ENCODE data around the gene SLC7A5. TPM values are rescaled to one million over a fixed set of nuclear protein-coding genes. Genes with fewer than 3 reads are reported as not detected.
"Not testable (repeated sequence)": the region's sequence is repeated elsewhere in the genome, so short reads cannot be mapped to it uniquely, and the experiment has no call there.

Gene SLC7A5
- 10 to 100 TPM in 1 of 6 donors, 1 to 10 TPM in 5; 1.1 to 54.7 (median 3.5) TPM for total RNA-seq
- polyA plus RNA-seq: 1 to 10 TPM; 4.2 to 7.7 TPM

DNA sequence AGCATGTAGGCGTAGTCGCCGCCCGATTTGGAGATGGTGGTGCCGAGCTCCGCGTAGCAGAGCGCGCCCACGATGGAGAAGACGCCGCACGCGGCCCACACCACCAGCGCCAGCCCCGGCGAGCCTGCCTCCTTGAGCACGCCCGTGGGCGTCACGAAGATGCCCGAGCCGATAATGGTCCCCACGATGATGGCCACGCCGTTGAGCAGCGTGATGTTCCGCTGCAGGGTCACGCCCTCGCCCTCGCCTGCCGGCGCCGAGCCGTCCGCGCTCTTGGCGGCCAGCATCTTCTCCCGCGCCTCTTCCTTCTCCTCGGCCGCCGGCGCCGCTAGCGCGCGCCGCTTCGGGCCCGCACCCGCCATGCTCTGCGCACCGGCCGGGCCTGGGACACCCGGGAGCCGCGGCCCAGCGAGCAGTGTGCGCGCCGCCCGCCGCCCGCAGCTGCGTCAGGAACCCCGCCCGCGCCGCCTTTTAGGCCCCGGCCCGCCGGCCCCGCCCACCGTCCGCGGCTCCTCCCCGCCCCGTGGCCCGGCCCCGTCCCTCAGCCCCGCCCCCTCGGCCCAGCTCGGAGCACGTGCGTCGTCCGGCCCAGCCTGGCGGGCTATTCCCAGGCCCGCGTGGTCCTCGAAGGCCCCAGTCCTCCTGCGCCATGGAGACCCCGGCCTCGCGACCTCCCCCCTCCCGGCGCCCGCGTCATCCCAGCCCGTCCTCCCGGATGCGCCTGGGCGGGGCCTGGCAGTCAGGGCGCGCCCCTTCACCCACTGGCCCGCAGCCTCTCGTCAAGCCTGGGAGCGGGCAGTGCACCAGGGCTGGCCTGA lies at the start of gene SLC7A5:
Gene SLC7A5 (minus strand): TSS at position 447 of the 818 bp plus-strand sequence. CDS start 85 bp downstream, at position 362.
- ATAC-seq: peak; percentile 63 to 79 (median 74)
- DNase-seq: peak; percentile 68 to 89 (median 85)
- WGBS, 2 donors: 15 to 24% methylated on average over 54 to 109 of the region's 109 CpGs
- H3K4me1 ChIP-seq, H3K27me3 ChIP-seq, H3K9me3 ChIP-seq, H3K27ac ChIP-seq, H3K36me3 ChIP-seq, FAIRE-seq: not testable (repeated sequence)
- peak within 1 kb of the TSS; percentile 16 to 56 (median 29) for H3K4me3 ChIP-seq
- intact Hi-C loops (cut with DNase I): loop anchor here in 1 of 3 donors (5.0 kb wide), 1 partner anchor 87 kb away; no protein-coding TSS in a partner anchor

DNA sequence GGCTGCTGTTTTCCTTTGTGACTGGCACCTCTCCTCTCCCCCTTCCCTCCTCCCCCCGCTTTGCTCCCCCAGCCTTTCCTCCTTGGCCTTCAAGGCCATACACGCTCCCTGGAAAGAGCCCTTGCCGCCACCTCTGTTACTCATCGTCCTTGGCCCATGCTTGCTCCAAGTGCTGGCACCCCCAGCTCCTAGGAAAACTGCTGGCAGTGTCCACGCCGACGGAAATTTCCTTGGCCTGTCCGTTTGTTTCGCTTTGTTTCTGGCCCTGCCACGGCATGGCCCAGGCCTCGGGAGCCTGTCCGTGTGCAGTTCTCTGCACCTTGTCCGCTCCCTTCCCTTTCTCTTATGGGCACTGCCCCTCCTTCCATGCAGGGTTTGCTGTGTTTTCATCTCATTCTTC lies 49.0 kb upstream of the SLC7A5 start:
- no peak overlapping the region for H3K4me3 ChIP-seq
- intact Hi-C loops (cut with DNase I): no loop called here
- no peak for TF ChIP-seq CTCF (IDR thresholded peaks at IDR 0.05)
- WGBS, 2 donors: 37 to 42% methylated on average over 13 of the region's 13 CpGs
- H3K4me1 ChIP-seq: peaks cover 4 to 8% (median 8%) of the 10 kb centered on the region in 3 donors
- peak overlapping the region in 3 of 4 donors; percentile 33 to 44 (median 39) for H3K27ac ChIP-seq
- H3K36me3 ChIP-seq: no peaks in the 10 kb centered on the region
- peak in 5 of 6 donors; percentile 76 to 86 (median 86) for DNase-seq
- no peaks in the 10 kb centered on the region for H3K27me3 ChIP-seq
- no peaks in the 10 kb centered on the region for H3K9me3 ChIP-seq
- ATAC-seq: peak; percentile 68 to 76 (median 72)
- no peak for FAIRE-seq

DNA sequence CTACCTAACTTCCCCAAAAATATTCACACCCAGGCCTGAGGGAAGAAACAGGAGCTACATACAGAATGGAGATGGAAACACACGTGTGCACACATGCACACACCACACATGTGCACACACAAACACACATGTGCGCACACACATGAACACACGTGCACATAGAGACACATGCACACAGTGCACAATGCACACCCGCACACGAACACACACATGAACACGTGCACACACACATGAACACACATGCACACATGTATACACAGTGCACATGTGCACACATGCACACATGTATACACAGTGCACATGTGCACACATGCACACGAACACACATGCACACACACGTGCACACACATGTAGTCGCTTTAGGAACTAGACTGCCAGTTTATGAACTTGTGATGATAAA lies 48.2 kb upstream of the SLC7A5 start:
- H3K9me3 ChIP-seq: no peaks in the 10 kb centered on the region
- intact Hi-C loops (cut with DNase I): no loop called here
- no peak overlapping the region for H3K4me3 ChIP-seq
- ATAC-seq (no peak), DNase-seq (no peak), FAIRE-seq (no peak)
- no peaks in the 10 kb centered on the region for H3K36me3 ChIP-seq
- no peak for TF ChIP-seq CTCF (IDR thresholded peaks at IDR 0.05)
- H3K27me3 ChIP-seq: no peaks in the 10 kb centered on the region
- peaks cover 4 to 7% (median 6%) of the 10 kb centered on the region in 3 donors for H3K4me1 ChIP-seq
- H3K27ac ChIP-seq: no peak overlapping the region
- 72 to 96% methylated on average over 9 of the region's 9 CpGs for WGBS, 2 donors

DNA sequence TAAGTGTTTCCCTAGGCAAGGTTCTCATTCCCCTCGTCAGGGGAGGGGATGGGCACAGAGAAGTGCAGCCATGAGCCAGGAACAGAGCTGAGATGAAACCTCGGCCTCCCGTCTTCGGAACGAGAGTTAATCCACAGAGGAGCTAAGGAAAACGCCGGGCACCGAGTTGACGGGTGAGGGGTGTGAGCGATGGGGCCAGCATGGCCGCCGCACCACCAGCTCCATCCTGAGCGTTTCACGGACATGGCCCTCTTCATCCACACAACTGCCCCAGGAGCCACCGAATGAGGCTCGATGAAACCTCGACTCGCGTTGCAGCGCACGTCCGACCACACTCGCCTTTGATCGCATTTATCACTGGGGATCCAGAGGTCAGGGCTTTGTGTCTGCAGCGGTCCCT lies 45.5 kb upstream of the SLC7A5 start:
- intact Hi-C loops (cut with DNase I): no loop called here
- no peak for DNase-seq
- H3K27ac ChIP-seq: no peak overlapping the region
- no peak for ATAC-seq
- 94 to 97% methylated on average over 25 of the region's 25 CpGs for WGBS, 2 donors
- peaks cover 4 to 5% (median 4%) of the 10 kb centered on the region in 3 donors for H3K4me1 ChIP-seq
- H3K36me3 ChIP-seq: no peaks in the 10 kb centered on the region
- H3K27me3 ChIP-seq: no peaks in the 10 kb centered on the region
- no peak overlapping the region for H3K4me3 ChIP-seq
- H3K9me3 ChIP-seq: no peaks in the 10 kb centered on the region
- no peak for TF ChIP-seq CTCF (IDR thresholded peaks at IDR 0.05)
- FAIRE-seq: no peak

GRCh38 chr16:87914021-87914725 lies 44.9 kb upstream of the SLC7A5 start:
- FAIRE-seq; H3K4me1 ChIP-seq; H3K9me3 ChIP-seq; ATAC-seq; intact Hi-C loops (cut with DNase I); H3K4me3 ChIP-seq; H3K27ac ChIP-seq; H3K36me3 ChIP-seq; H3K27me3 ChIP-seq; DNase-seq: not testable (repeated sequence)
- 69 to 77% methylated on average over 22 to 27 of the region's 27 CpGs for WGBS, 2 donors

GRCh38 chr16:87912691-87913090 lies 43.4 kb upstream of the SLC7A5 start:
- WGBS, 2 donors: 84 to 90% methylated on average over 18 of the region's 18 CpGs
- FAIRE-seq; intact Hi-C loops (cut with DNase I); DNase-seq; H3K27ac ChIP-seq; H3K27me3 ChIP-seq; H3K4me3 ChIP-seq; H3K36me3 ChIP-seq; H3K9me3 ChIP-seq; ATAC-seq; H3K4me1 ChIP-seq: not testable (repeated sequence)

GRCh38 chr16:87911106-87911763 lies 41.9 kb upstream of the SLC7A5 start:
- H3K27ac ChIP-seq; FAIRE-seq; H3K4me1 ChIP-seq; H3K9me3 ChIP-seq; H3K4me3 ChIP-seq; H3K36me3 ChIP-seq; intact Hi-C loops (cut with DNase I); H3K27me3 ChIP-seq: not testable (repeated sequence)
- 25 to 37% methylated on average over 23 of the region's 23 CpGs for WGBS, 2 donors
- peak in 5 of 6 donors; percentile 58 to 87 (median 85) for DNase-seq
- ATAC-seq: peak; percentile 78 to 90 (median 90)

Measured in pancreas (tissue), 10 donors.